ENCODE measurements around the gene CHST3. TPM values are rescaled to one million over a fixed set of nuclear protein-coding genes. Genes with fewer than 3 reads are reported as not detected.

The CHST3 gene
- total and polyA plus RNA-seq, 2 experiments from 2014 or later, result 0.94 to 8.3 TPM

GRCh38 chr10:72014197-72014596, 50.0 kb downstream of the CHST3 start:
- H3K4me3 ChIP-seq, result no peak overlapping the region
- Mint-ChIP-seq H3K27ac (no peak overlapping the region), H3K36me3 (ENCODE audit: low read depth) (peaks cover 4% of the 10 kb centered on the region; the same call in 1 of the 3 replicates), H3K4me1 (peaks cover 11% of the 10 kb centered on the region), H3K27me3 (ENCODE audit: insufficient read depth, low read depth, poor library complexity) (peaks cover 6% of the 10 kb centered on the region), H3K9me3 (no peaks in the 10 kb centered on the region), H3K4me3 (no peak overlapping the region)
- ATAC-seq (no peak; the same call in 2 of the 3 replicates), DNase-seq (ENCODE audit: low spot score) (no peak)
- H3K27ac ChIP-seq (ENCODE audit: low read depth), result no peak overlapping the region
- no peaks in the 10 kb centered on the region for H4K20me1 ChIP-seq (replicated peaks; ENCODE audit: insufficient read depth)
- H3K79me2 ChIP-seq (replicated peaks; ENCODE audit: insufficient read depth), result no peaks in the 10 kb centered on the region
- no peaks in the 10 kb centered on the region for H3K9me2 ChIP-seq (ENCODE audit: insufficient read depth)
- no peak for TF ChIP-seq ETS1 (IDR thresholded peaks at IDR 0.05)
- TF ChIP-seq, protein P1, sequence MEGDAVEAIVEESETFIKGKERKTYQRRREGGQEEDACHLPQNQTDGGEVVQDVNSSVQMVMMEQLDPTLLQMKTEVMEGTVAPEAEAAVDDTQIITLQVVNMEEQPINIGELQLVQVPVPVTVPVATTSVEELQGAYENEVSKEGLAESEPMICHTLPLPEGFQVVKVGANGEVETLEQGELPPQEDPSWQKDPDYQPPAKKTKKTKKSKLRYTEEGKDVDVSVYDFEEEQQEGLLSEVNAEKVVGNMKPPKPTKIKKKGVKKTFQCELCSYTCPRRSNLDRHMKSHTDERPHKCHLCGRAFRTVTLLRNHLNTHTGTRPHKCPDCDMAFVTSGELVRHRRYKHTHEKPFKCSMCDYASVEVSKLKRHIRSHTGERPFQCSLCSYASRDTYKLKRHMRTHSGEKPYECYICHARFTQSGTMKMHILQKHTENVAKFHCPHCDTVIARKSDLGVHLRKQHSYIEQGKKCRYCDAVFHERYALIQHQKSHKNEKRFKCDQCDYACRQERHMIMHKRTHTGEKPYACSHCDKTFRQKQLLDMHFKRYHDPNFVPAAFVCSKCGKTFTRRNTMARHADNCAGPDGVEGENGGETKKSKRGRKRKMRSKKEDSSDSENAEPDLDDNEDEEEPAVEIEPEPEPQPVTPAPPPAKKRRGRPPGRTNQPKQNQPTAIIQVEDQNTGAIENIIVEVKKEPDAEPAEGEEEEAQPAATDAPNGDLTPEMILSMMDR (conservative IDR thresholded peaks at IDR 0.05; ENCODE audit: low read depth in 2 of 2), result no peak
- H3F3A ChIP-seq (replicated peaks; ENCODE audit: low read depth), result no peaks in the 10 kb centered on the region
- H3K36me3 ChIP-seq (ENCODE audit: insufficient read depth), result no peaks in the 10 kb centered on the region
- no peaks in the 10 kb centered on the region for H3K27me3 ChIP-seq (ENCODE audit: insufficient read depth)
- H3K4me2 ChIP-seq, result no peak overlapping the region
- H3K4me1 ChIP-seq (ENCODE audit: insufficient read depth), result no peaks in the 10 kb centered on the region
- H2AFZ ChIP-seq, result no peak overlapping the region

GRCh38 chr10:72014785-72015480, 50.7 kb downstream of the CHST3 start:
- H2AFZ ChIP-seq, result no peak overlapping the region
- Mint-ChIP-seq H3K27me3 (ENCODE audit: insufficient read depth, low read depth, poor library complexity) (peaks cover 6% of the 10 kb centered on the region), H3K4me1 (peaks cover 4% of the 10 kb centered on the region; the same call in 1 of the 3 replicates), H3K4me3 (no peak overlapping the region), H3K9me3 (no peaks in the 10 kb centered on the region), H3K27ac (no peak overlapping the region), H3K36me3 (ENCODE audit: low read depth) (no peaks in the 10 kb centered on the region; the same call in 2 of the 3 replicates)
- no peaks in the 10 kb centered on the region for H3K36me3 ChIP-seq (ENCODE audit: insufficient read depth)
- H3K4me1 ChIP-seq (ENCODE audit: insufficient read depth), result no peaks in the 10 kb centered on the region
- DNase-seq (ENCODE audit: low spot score) (no peak), ATAC-seq (no peak; the same call in 2 of the 3 replicates)
- H3F3A ChIP-seq (replicated peaks; ENCODE audit: low read depth), result no peaks in the 10 kb centered on the region
- H3K9me2 ChIP-seq (ENCODE audit: insufficient read depth), result no peaks in the 10 kb centered on the region
- no peak overlapping the region for H3K27ac ChIP-seq (ENCODE audit: low read depth)
- no peaks in the 10 kb centered on the region for H4K20me1 ChIP-seq (replicated peaks; ENCODE audit: insufficient read depth)
- H3K4me2 ChIP-seq, result no peak overlapping the region
- no peaks in the 10 kb centered on the region for H3K79me2 ChIP-seq (replicated peaks; ENCODE audit: insufficient read depth)
- no peaks in the 10 kb centered on the region for H3K27me3 ChIP-seq (ENCODE audit: insufficient read depth)
- H3K4me3 ChIP-seq, result no peak overlapping the region
- TF ChIP-seq EZH2phosphoT487 (IDR thresholded peaks at IDR 0.05; ENCODE audit: unreplicated experiment) (no peak), STAT1 (IDR thresholded peaks at IDR 0.05; ENCODE audit: unreplicated experiment) (no peak), EZH2 (IDR thresholded peaks at IDR 0.05; ENCODE audit: low read depth, unreplicated experiment) (no peak), ETS1 (IDR thresholded peaks at IDR 0.05) (no peak), JUNB (IDR thresholded peaks at IDR 0.05; ENCODE audit: unreplicated experiment) (no peak), ZNF462 (CRISPR knock-in tag; IDR thresholded peaks at IDR 0.05) (no peak)
- TF ChIP-seq, protein P1 (conservative IDR thresholded peaks at IDR 0.05; ENCODE audit: low read depth in 2 of 2), result no peak

All from GM23338 (cell line).